Mononuclear cell (primary cell): ENCODE data around the gene GRIK5. TPM values are rescaled to one million over a fixed set of nuclear protein-coding genes. Genes with fewer than 3 reads are reported as not detected.

Experiments used
- H3K27me3 ChIP-seq: 2 replicates; pipeline ENCODE4 v1.6.0; 2011; ENCODE audit warnings: low read length, control low read depth; ENCODE audit not compliant: insufficient read depth
- H3K4me1 ChIP-seq: 2 replicates; pipeline ENCODE4 v1.5.1; 2011; ENCODE audit warnings: mild to moderate bottlenecking, low read length, control low read depth; ENCODE audit not compliant: insufficient read depth
- H3K4me3 ChIP-seq: 2 replicates; pipeline ENCODE4 v1.5.1; 2011; ENCODE audit warnings: mild to moderate bottlenecking, low read length, moderate library complexity
- H3K9me3 ChIP-seq: 2 replicates; pipeline ENCODE4 v1.5.1; 2011; ENCODE audit warnings: low read depth, mild to moderate bottlenecking, control low read depth, low read length
- total RNA-seq: library from RNA; depleted of rRNA; stranded (reverse); fragments of >200 nt; gene quantifications from one replicate; pipeline ENCODE4 v1.2.3, GENCODE V29; 2012

Gene GRIK5
- total RNA-seq, result 0.21 TPM

- peaks cover 8% of the 10 kb centered on the region for H3K4me1 ChIP-seq
- no peaks in the 10 kb centered on the region for H3K9me3 ChIP-seq
- H3K4me3 ChIP-seq, result no peak within 1 kb of the TSS
- no peaks in the 10 kb centered on the region for H3K27me3 ChIP-seq
Measured at GRCh38 chr19:42069619-42070351, at the start of gene GRIK5. Gene GRIK5 (minus strand): TSS chr19:42070206. CDS start chr19:42065770, 4,436 bp downstream.

GRCh38 chr19:42117076-42117475 is 47.1 kb upstream of the GRIK5 start:
- Histone ChIP-seq H3K4me1 (peaks cover 46% of the 10 kb centered on the region), H3K9me3 (no peaks in the 10 kb centered on the region), H3K27me3 (no peaks in the 10 kb centered on the region), H3K4me3 (no peak overlapping the region)

- H3K4me3 ChIP-seq, result no peak overlapping the region
- H3K9me3 ChIP-seq, result no peaks in the 10 kb centered on the region
- no peaks in the 10 kb centered on the region for H3K27me3 ChIP-seq
- H3K4me1 ChIP-seq, result peaks cover 40% of the 10 kb centered on the region
Measured at GRCh38 chr19:42116308-42117075, 46.5 kb upstream of the GRIK5 start.

GRCh38 chr19:42115705-42116104 is 45.7 kb upstream of the GRIK5 start:
- H3K4me3 ChIP-seq, result no peak overlapping the region
- H3K4me1 ChIP-seq, result peaks cover 32% of the 10 kb centered on the region
- no peaks in the 10 kb centered on the region for H3K9me3 ChIP-seq
- no peaks in the 10 kb centered on the region for H3K27me3 ChIP-seq

- no peaks in the 10 kb centered on the region for H3K27me3 ChIP-seq
- no peak overlapping the region for H3K4me3 ChIP-seq
Measured at GRCh38 chr19:42115219-42115618, 45.2 kb upstream of the GRIK5 start.

GRCh38 chr19:42114412-42114811 is 44.4 kb upstream of the GRIK5 start:
- peaks cover 30% of the 10 kb centered on the region for H3K4me1 ChIP-seq
- no peak overlapping the region for H3K4me3 ChIP-seq
- no peaks in the 10 kb centered on the region for H3K9me3 ChIP-seq
- no peaks in the 10 kb centered on the region for H3K27me3 ChIP-seq

More at GRCh38 chr19:42115219-42115618, 45.2 kb upstream of the GRIK5 start:
- Histone ChIP-seq H3K9me3 (no peaks in the 10 kb centered on the region), H3K4me1 (peaks cover 27% of the 10 kb centered on the region)

- H3K4me1 ChIP-seq, result peaks cover 36% of the 10 kb centered on the region
- no peak overlapping the region for H3K4me3 ChIP-seq
- H3K9me3 ChIP-seq, result no peaks in the 10 kb centered on the region
- H3K27me3 ChIP-seq, result no peaks in the 10 kb centered on the region
Measured at GRCh38 chr19:42113641-42114348, 43.8 kb upstream of the GRIK5 start.

GRCh38 chr19:42111811-42112210 is 41.8 kb upstream of the GRIK5 start:
- peaks cover 31% of the 10 kb centered on the region for H3K4me1 ChIP-seq
- H3K4me3 ChIP-seq, result no peak overlapping the region
- no peaks in the 10 kb centered on the region for H3K27me3 ChIP-seq
- H3K9me3 ChIP-seq, result no peaks in the 10 kb centered on the region

GRCh38 chr19:42111384-42111783 is 41.4 kb upstream of the GRIK5 start:
- H3K4me1 ChIP-seq, result peaks cover 29% of the 10 kb centered on the region
- H3K27me3 ChIP-seq, result no peaks in the 10 kb centered on the region
- H3K9me3 ChIP-seq, result no peaks in the 10 kb centered on the region
- H3K4me3 ChIP-seq, result no peak overlapping the region

GRCh38 chr19:42110658-42111057 is 40.7 kb upstream of the GRIK5 start:
- no peaks in the 10 kb centered on the region for H3K9me3 ChIP-seq
- H3K4me3 ChIP-seq, result no peak overlapping the region
- no peaks in the 10 kb centered on the region for H3K27me3 ChIP-seq
- peaks cover 23% of the 10 kb centered on the region for H3K4me1 ChIP-seq

- no peaks in the 10 kb centered on the region for H3K9me3 ChIP-seq
- H3K4me3 ChIP-seq, result no peak overlapping the region
- H3K4me1 ChIP-seq, result peaks cover 19% of the 10 kb centered on the region
Measured at GRCh38 chr19:42109896-42110295, 39.9 kb upstream of the GRIK5 start.

GRCh38 chr19:42108527-42109389 is 38.8 kb upstream of the GRIK5 start:
- Histone ChIP-seq H3K9me3 (no peaks in the 10 kb centered on the region), H3K4me1 (peaks cover 17% of the 10 kb centered on the region), H3K27me3 (no peaks in the 10 kb centered on the region), H3K4me3 (no peak overlapping the region)

More at GRCh38 chr19:42109896-42110295, 39.9 kb upstream of the GRIK5 start:
- H3K27me3 ChIP-seq, result no peaks in the 10 kb centered on the region

GRCh38 chr19:42105368-42105767 is 35.4 kb upstream of the GRIK5 start:
- H3K4me1 ChIP-seq, result peaks cover 14% of the 10 kb centered on the region
- no peaks in the 10 kb centered on the region for H3K27me3 ChIP-seq
- H3K4me3 ChIP-seq, result no peak overlapping the region
- no peaks in the 10 kb centered on the region for H3K9me3 ChIP-seq

- no peak overlapping the region for H3K4me3 ChIP-seq
- H3K9me3 ChIP-seq, result no peaks in the 10 kb centered on the region
- no peaks in the 10 kb centered on the region for H3K27me3 ChIP-seq
- H3K4me1 ChIP-seq, result no peaks in the 10 kb centered on the region
Measured at GRCh38 chr19:42102877-42103276, 32.9 kb upstream of the GRIK5 start.
